K562 (cell line): ENCODE results near the gene PRELID3B. TPM values are rescaled to one million over a fixed set of nuclear protein-coding genes. Genes with fewer than 3 reads are reported as not detected.

Experiments
- CXXC5 ChIP-seq: fragments of 250-450 bp; sonication (Bioruptor Pico); IDR thresholded peaks from 2 replicates; pipeline ENCODE4 v1.8.0; 2022; ENCODE audit warnings: inconsistent platforms, mild to moderate bottlenecking, moderate library complexity
- GMEB1 ChIP-seq: fragments of 250-450 bp; sonication (Bioruptor Pico); IDR thresholded peaks from 2 replicates; pipeline ENCODE4 v1.4.0; 2020; ENCODE audit warnings: mild to moderate bottlenecking
- GTF2E2 ChIP-seq: fragments of 200-800 bp; sonication (Bioruptor generic); IDR thresholded peaks from 2 replicates; pipeline ENCODE4 v1.6.1; 2016; ENCODE audit warnings: missing genetic modification characterization, missing compliant biosample characterization
- MAZ ChIP-seq, 2 experiments: fragments of 450-650 bp in 1 of 2; sonication (generic) in 1 of 2; formaldehyde crosslinking; IDR thresholded peaks in 1 of 2; conservative IDR thresholded peaks in 1 of 2; 2 replicates each; pipeline versions ENCODE4 v1.4.0 to v1.5.0; 2020; ENCODE audit warnings: mild to moderate bottlenecking in 1 of 2, missing genetic modification reagents in 1 of 2
- POLR3A ChIP-seq: IDR thresholded peaks from 2 replicates; pipeline ENCODE4 v1.6.1; 2011; ENCODE audit warnings: borderline replicate concordance, mild to moderate bottlenecking, moderate library complexity; ENCODE audit not compliant: insufficient read length, insufficient read depth; ENCODE audit errors: extremely low read depth
- PTBP1 ChIP-seq: fragments of 200-400 bp; formaldehyde crosslinking; IDR thresholded peaks from 2 replicates; pipeline ENCODE4 v1.6.1; 2017; ENCODE audit warnings: low read depth, low read length
- TCF7 ChIP-seq: sonication (generic); IDR thresholded peaks from 2 replicates; pipeline ENCODE4 v1.6.1; 2016; ENCODE audit warnings: antibody characterized with exemption, borderline replicate concordance
- TCFL5 ChIP-seq: fragments of 250-450 bp; sonication (Bioruptor Pico); conservative IDR thresholded peaks from 2 replicates; pipeline ENCODE4 v1.6.1; 2021; ENCODE audit warnings: mild to moderate bottlenecking, moderate library complexity, matching md5 sums
- USF1 ChIP-seq: sonication (generic); formaldehyde crosslinking; IDR thresholded peaks from 2 replicates; pipeline ENCODE4 v1.9.0; 2022; ENCODE audit warnings: mild to moderate bottlenecking, missing genetic modification reagents
- WHSC1 ChIP-seq: IDR thresholded peaks from one replicate; pipeline ENCODE4 v1.6.1; 2012; ENCODE audit warnings: low read length, control low read depth, inconsistent platforms
- ZNF395 ChIP-seq: fragments of 200-800 bp; sonication (Bioruptor generic); IDR thresholded peaks from 2 replicates; pipeline ENCODE4 v1.6.1; 2017; ENCODE audit warnings: missing genetic modification characterization, missing compliant biosample characterization
- ZNF740 ChIP-seq, 3 experiments: fragments of 200-800 bp in 1 of 3; sonication (Bioruptor generic) in 1 of 3; sonication (generic) in 1 of 3; formaldehyde crosslinking in 1 of 3; IDR thresholded peaks; 2 replicates each; pipeline versions ENCODE4 v1.6.1 to v1.8.0; 2016 to 2022; ENCODE audit warnings: mild to moderate bottlenecking in 2 of 3, missing compliant biosample characterization in 2 of 3, missing genetic modification characterization in 2 of 3, missing genetic modification reagents in 1 of 3
- polyA plus RNA-seq, 8 experiments: library from polyadenylated mRNA; depleted of rRNA in 4 of 8; stranded (reverse) in 5 of 8; unstranded in 3 of 8; fragments of >200 nt; fragmentation: Nextera tagmentation in 2 of 8; fragmentation: Illumina TruSeq in 1 of 8; extraction: Ambion mirVana in 2 of 8; extraction: Trizol in 1 of 8; gene quantifications; 2 replicates each; pipeline versions ENCODE4 v1.2.1 to v1.2.3, GENCODE V29; 2011 to 2014; ENCODE audit warnings: inconsistent platforms in 1 of 8, missing spikeins in 1 of 8
- total RNA-seq, 7 experiments: library from RNA; depleted of rRNA in 6 of 7; stranded (reverse); fragments of >200 nt in 6 of 7; fragmentation: Illumina TruSeq in 2 of 7; extraction: Trizol in 2 of 7; gene quantifications; 2 replicates each; pipeline versions ENCODE4 v1.2.1 to v1.2.3, GENCODE V29; 2011 to 2021; ENCODE audit warnings: low replicate concordance in 1 of 7
- TF ChIP-seq, protein P1 (sequence below): fragments of 450-650 bp; formaldehyde crosslinking; IDR thresholded peaks from 2 replicates; pipeline ENCODE4 v1.4.0; 2022; ENCODE audit warnings: missing genetic modification characterization
- TF ChIP-seq, protein P2 (sequence below): sonication (generic); formaldehyde crosslinking; IDR thresholded peaks from 2 replicates; pipeline ENCODE4 v1.8.1; 2023; ENCODE audit warnings: mild to moderate bottlenecking, missing genetic modification reagents, moderate library complexity
- TF ChIP-seq, protein P3 (sequence below): sonication (generic); formaldehyde crosslinking; IDR thresholded peaks from 2 replicates; pipeline ENCODE4 v1.8.0; 2022; ENCODE audit warnings: missing genetic modification reagents, mild to moderate bottlenecking, borderline replicate concordance

The PRELID3B gene
- total and polyA plus RNA-seq, 9 of the 15 experiments (the other 6 are each of a cell fraction or from before 2014, with no cell fraction given): 77.0 to 186 (median 101) TPM

DNA sequence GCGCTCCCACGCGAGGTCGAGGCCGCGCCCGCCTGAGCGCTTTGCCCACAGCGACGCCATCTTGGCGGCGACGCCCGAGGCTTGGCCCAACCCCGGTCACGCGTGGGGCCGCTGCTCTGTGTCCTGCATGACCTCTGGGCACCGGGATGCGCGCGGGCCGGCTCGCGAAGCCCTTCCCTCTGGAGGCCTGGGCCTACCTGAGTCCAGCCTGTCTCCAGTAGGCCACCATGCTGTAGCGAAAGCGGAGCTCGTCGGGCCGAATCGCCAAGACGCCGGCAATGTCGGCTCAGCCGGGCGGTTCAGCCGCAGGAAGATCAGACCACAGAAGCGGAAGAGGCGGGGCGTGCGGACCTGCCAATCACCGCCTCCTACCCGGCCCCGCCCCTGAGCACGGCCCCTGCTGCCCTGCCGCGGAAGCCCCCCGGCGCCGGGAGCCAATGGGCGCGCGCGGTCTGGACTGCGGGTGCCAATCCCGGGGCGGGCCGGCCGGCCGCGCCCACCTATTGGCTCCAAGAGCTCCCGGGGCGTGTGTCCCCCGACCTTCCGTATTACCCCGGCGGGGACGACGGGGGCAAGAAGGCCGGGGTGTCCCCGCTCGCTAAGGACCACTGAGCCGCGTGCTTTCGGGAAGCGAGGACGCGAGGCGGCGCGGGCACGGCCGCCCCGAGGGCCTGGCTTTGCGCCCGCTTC lies 10.4 kb downstream of the PRELID3B start, which contains the start of gene ATP5F1E (continued):
- TF ChIP-seq USF1 (peak; percentile 25; the same call in 1 of the 2 replicates), ZNF740 (CRISPR knock-in tag; IDR thresholded peaks at IDR 0.05) (no peak), ZNF740 (tag; IDR thresholded peaks at IDR 0.05) (peak in 1 of 2 experiments; percentile 93; a peak in 2 of 4 replicates), TCF7 (no peak), POLR3A (no peak), CXXC5 (CRISPR knock-in tag) (peak; percentile 72), ZNF395 (peak; percentile 99), WHSC1 (no peak), TCFL5 (CRISPR knock-in tag) (peak; percentile 86), GMEB1 (CRISPR knock-in tag) (peak; percentile 71), PTBP1 (no peak), GTF2E2 (0 out of 2 replicates have a peak, but pooled peaks have one; percentile 50), MAZ (CRISPR knock-in tag; conservative IDR thresholded peaks at IDR 0.05 in 1 of 2, IDR thresholded peaks at IDR 0.05 in 1 of 2) (peak; percentile 67 to 96)
- TF ChIP-seq, protein P1, sequence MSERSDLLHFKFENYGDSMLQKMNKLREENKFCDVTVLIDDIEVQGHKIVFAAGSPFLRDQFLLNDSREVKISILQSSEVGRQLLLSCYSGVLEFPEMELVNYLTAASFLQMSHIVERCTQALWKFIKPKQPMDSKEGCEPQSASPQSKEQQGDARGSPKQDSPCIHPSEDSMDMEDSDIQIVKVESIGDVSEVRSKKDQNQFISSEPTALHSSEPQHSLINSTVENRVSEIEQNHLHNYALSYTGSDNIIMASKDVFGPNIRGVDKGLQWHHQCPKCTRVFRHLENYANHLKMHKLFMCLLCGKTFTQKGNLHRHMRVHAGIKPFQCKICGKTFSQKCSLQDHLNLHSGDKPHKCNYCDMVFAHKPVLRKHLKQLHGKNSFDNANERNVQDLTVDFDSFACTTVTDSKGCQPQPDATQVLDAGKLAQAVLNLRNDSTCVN (CRISPR knock-in tag): peak; percentile 89; the same call in 1 of the 2 replicates
- TF ChIP-seq, protein P2, sequence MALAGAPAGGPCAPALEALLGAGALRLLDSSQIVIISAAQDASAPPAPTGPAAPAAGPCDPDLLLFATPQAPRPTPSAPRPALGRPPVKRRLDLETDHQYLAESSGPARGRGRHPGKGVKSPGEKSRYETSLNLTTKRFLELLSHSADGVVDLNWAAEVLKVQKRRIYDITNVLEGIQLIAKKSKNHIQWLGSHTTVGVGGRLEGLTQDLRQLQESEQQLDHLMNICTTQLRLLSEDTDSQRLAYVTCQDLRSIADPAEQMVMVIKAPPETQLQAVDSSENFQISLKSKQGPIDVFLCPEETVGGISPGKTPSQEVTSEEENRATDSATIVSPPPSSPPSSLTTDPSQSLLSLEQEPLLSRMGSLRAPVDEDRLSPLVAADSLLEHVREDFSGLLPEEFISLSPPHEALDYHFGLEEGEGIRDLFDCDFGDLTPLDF (CRISPR knock-in tag): 0 out of 2 replicates have a peak, but pooled peaks have one; percentile 68
- TF ChIP-seq, protein P3, sequence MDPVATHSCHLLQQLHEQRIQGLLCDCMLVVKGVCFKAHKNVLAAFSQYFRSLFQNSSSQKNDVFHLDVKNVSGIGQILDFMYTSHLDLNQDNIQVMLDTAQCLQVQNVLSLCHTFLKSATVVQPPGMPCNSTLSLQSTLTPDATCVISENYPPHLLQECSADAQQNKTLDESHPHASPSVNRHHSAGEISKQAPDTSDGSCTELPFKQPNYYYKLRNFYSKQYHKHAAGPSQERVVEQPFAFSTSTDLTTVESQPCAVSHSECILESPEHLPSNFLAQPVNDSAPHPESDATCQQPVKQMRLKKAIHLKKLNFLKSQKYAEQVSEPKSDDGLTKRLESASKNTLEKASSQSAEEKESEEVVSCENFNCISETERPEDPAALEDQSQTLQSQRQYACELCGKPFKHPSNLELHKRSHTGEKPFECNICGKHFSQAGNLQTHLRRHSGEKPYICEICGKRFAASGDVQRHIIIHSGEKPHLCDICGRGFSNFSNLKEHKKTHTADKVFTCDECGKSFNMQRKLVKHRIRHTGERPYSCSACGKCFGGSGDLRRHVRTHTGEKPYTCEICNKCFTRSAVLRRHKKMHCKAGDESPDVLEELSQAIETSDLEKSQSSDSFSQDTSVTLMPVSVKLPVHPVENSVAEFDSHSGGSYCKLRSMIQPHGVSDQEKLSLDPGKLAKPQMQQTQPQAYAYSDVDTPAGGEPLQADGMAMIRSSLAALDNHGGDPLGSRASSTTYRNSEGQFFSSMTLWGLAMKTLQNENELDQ (CRISPR knock-in tag): no peak
